CD4-positive, alpha-beta T cell treated with Interleukin-12 subunit alpha and Interleukin-12 subunit beta, for 1 hour (primary cell): ENCODE measurements around the gene TMEM247.
"Not testable (repeated sequence)": the region's sequence is repeated elsewhere in the genome, so short reads cannot be mapped to it uniquely, and the experiment has no call there.

Source experiments
- DNase-seq: peaks from one replicate; pipeline ENCODE4 v3.0.0-alpha.2; 2020

Gene TMEM247

GRCh38 chr2:46459694-46460093 lies 19.7 kb upstream of the TMEM247 start:
- no peak for DNase-seq

GRCh38 chr2:46460241-46460921 lies 19.0 kb upstream of the TMEM247 start:
- DNase-seq, result no peak

- DNase-seq, result peak; percentile 74
These were observed 18.2 kb upstream of the TMEM247 start for GRCh38 chr2:46461011-46461674.

- DNase-seq, result peak; percentile 15
These were observed 17.6 kb upstream of the TMEM247 start for GRCh38 chr2:46461709-46462171.

- DNase-seq, result no peak
These were observed 16.4 kb upstream of the TMEM247 start for GRCh38 chr2:46462936-46463335.

- DNase-seq, result no peak
These were observed 10.2 kb upstream of the TMEM247 start for GRCh38 chr2:46469116-46469515.

DNA sequence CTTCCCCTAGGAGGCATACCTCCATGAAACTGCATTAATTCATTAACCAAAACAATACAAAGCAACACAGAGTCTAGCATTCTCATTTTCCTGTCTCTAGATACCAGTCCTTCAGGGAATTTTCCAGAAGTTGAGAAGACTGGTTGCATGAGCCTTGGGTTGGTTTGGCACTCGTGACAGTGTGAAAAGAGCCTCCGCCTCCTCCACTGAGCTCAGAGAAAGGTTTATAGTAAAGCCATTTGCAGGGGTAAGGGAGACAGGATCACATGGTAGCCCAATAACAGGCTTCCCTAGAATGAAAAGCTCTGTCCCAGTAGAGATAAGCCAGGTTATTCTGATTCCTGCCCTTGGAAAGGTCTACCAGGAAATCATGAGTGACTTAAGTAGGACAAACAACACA lies 9.7 kb upstream of the TMEM247 start:
- DNase-seq, result no peak

- DNase-seq, result peak; percentile 10
These were observed 9.2 kb upstream of the TMEM247 start for GRCh38 chr2:46470114-46470628.

- DNase-seq, result no peak
These were observed 8.3 kb upstream of the TMEM247 start for GRCh38 chr2:46471019-46471583.

DNA sequence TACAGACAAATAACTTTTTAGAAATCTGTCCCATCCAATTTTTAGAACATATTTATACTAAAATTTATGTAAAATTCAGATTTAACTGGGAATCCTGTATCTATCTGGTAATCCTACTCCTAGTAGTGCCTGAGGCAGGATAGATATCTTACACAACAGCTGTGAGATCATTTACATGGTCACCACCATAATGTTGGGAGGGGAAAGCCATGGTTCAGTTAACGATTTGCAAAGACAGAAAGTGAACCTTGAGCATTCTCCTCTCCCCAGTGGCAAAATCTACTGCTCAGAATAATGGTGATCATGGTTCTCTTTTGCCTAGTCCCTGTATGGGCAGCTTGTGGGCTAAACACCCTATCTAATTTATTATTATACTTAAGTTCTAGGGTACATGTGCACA lies 7.7 kb upstream of the TMEM247 start:
- DNase-seq, result no peak

- DNase-seq, result not testable (repeated sequence)
These were observed 7.2 kb upstream of the TMEM247 start for GRCh38 chr2:46472165-46472564.

DNA sequence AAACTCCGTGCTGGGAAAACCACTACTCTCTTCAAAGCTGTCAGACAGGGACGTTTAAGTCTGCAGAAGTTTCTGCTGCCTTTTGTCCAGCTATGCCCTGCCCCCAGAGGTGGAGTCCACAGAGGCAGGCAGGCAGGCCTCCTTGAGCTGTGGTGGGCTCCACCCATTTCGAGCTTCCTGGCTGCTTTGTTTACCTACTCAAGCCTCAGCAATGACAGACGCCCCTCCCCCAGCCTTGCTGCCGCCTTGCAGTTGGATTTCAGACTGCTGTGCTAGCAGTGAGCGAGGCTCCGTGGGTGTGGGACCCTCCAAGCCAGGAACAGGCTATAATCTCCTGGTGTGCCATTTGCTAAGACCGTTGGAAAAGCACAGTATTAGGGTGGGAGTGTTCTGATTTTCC lies 1.9 kb upstream of the TMEM247 start:
- peak; percentile 34 for DNase-seq

DNA sequence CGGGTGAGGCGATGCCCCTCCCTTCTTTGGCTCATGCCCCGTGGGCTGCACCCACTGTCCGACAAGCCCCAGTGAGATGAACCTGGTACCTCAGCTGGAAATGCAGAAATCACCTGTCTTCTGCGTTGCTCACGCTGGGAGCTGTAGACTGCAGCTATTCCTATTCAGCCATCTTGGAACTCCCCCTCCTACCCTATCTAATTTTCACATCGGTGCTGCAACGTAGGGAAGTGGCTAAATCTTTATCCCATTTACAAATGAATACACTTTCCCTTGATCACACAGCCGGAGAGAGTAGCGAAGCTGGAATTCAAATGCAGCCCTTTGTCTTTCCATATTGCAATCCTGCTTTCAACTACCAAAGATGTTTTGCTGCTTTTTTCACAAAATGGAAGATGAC lies 1.4 kb upstream of the TMEM247 start:
- DNase-seq, result no peak

GRCh38 chr2:46480562-46480961 lies 1.2 kb downstream of the TMEM247 start:
- DNase-seq, result no peak

GRCh38 chr2:46481198-46482193 lies 2.1 kb downstream of the TMEM247 start:
- DNase-seq, result no peak

DNA sequence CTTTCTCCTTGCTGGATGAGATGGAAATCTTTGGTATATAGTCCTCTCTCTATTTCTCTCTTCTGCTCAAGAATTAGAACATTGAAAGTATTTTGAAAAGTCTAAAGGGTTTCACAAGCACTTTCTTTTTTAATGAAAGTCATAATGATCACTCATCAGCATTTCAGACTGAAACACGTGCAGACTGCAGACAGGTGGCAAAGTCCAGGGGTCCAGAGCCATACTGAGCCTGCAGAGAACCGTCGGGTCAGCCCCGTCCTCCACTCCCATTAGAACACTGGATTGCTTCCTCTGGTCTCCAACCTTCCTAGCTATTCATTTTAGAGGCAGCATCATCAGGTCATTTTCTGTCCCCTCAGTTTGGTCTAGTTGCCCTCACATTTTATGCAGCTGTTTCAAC lies 3.1 kb downstream of the TMEM247 start:
- no peak for DNase-seq

- no peak for DNase-seq
These were observed 5.6 kb downstream of the TMEM247 start for GRCh38 chr2:46485002-46485401.

DNA sequence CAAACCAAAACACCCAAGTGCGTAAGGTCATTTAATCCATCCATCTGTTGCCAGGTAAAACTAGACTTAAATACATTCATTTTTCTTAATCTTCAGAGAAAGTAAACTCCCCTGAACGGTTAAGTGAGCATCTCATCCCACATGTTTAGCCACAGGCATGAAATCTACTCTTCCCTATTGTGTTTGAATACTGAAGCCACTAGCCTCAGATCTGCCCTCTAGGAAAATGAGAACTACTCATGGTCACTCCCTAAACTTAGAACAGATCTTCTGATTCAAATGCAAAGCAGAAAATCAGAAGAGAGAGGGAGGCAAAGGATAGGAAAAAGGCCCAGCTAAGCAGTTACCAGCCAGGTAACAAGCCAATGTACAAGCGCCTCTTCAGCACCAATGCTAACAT lies 7.1 kb downstream of the TMEM247 start:
- DNase-seq, result no peak

GRCh38 chr2:46487667-46488335 lies 8.4 kb downstream of the TMEM247 start:
- no peak for DNase-seq

DNA sequence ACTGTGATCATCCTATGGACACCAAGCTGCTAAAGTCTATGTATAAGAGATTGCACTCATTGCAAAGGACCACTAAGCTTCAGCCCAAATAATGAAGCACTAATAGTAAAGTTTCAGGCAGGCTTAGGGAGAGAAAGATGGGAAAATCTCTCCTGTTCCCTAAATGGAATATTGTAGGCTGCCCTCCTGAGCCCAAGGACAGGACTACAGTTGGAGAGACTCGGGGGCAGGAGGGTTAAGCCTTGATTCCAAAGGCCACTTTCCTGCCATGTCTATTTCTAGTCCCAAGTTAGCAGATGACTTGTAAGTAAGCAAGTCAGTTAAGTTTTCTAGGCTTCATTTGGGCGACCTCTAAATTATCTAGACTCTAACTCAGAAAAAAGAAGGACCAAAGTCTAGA lies 9.0 kb downstream of the TMEM247 start:
- no peak for DNase-seq

DNA sequence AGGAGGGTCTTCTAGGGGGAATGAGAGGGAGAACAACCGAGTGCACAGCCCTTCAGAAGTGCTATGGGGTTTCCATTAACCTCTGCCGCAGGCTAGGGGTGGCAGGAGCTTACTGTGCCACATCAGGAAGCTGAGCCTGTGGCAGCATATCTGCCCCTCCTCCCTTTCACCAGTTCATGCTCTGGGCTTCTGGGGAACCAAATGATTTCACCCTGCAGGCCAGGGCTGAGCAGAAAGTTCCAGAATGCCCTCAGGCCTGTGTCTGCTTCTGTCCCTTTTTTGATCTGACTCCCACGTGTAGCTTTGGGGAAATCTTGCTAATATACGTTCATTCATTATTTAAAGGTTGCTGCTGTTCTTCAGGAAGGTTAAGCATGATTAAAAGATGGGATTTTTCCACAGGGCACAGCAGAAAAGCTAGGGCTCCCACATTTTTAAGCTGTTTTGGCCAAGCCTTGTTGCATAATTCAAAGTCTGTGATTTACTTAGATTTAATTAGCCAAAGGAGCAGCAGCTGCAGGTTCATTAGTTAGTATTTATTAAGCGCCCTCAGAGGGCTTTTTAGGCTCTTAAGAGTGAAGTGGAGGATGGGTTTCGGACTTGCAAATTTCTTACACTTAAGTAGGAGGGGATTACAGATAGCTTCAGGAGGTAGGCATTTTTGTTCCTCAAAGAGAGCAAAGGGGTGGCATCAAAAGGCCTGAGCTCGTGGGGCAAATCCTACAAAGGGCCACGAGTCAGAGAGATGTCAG lies 10.2 kb downstream of the TMEM247 start:
- DNase-seq, result no peak
